Keratinocyte (primary cell): ENCODE measurements around the gene SLC25A47.

ENCODE experiments used
- EZH2 ChIP-seq: IDR thresholded peaks from one replicate; pipeline ENCODE4 v1.6.1; 2012; ENCODE audit warnings: inconsistent platforms, mild to moderate bottlenecking, low read length, moderate library complexity
- TF ChIP-seq, protein P1 (sequence below), 3 experiments: IDR thresholded peaks in 1 of 3; conservative IDR thresholded peaks in 1 of 3; optimal IDR thresholded peaks in 1 of 3; 2 replicates in 2 of 3; 3 replicates in 1 of 3; pipeline versions ENCODE3 to v1.5.1; 2011; ENCODE audit warnings: low read length in 3 of 3, mild to moderate bottlenecking in 3 of 3, moderate library complexity in 2 of 3, control low read depth in 1 of 3, inconsistent platforms in 1 of 3; ENCODE audit not compliant: insufficient read depth in 2 of 3; ENCODE audit errors: extremely low read depth in 1 of 3

DNA sequence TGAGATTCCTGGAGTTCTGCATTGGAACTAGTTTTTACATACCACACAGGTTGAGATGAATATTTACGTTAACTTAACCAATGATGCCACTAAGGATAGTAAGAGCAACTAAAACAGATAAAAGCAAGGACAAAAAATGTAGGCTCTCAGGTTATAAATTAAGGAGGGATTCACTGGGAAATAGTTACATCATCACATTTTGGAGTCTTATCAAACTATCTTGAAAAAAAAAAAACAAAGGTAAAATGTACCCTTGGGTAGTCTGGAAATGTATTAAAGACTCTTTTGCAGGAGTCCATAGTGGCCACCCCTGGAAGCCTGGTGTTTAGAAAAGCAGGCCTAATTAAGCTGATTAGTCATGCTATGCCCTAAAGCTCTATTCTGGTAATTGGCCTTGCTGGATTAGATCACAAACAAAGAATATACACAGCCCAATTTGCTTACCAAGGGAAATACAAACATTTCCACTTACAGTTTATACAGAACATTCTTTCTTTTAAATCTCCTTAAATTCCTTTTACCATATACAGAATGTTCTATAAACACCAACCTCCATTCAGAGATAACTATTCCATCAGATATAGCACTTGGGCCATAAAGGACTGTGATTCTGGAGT is 39.3 kb downstream of the SLC25A47 start:
- TF ChIP-seq, protein P1, sequence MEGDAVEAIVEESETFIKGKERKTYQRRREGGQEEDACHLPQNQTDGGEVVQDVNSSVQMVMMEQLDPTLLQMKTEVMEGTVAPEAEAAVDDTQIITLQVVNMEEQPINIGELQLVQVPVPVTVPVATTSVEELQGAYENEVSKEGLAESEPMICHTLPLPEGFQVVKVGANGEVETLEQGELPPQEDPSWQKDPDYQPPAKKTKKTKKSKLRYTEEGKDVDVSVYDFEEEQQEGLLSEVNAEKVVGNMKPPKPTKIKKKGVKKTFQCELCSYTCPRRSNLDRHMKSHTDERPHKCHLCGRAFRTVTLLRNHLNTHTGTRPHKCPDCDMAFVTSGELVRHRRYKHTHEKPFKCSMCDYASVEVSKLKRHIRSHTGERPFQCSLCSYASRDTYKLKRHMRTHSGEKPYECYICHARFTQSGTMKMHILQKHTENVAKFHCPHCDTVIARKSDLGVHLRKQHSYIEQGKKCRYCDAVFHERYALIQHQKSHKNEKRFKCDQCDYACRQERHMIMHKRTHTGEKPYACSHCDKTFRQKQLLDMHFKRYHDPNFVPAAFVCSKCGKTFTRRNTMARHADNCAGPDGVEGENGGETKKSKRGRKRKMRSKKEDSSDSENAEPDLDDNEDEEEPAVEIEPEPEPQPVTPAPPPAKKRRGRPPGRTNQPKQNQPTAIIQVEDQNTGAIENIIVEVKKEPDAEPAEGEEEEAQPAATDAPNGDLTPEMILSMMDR (optimal IDR thresholded peaks at IDR 0.05 in 1 of 3, IDR thresholded peaks at IDR 0.05 in 1 of 3, conservative IDR thresholded peaks at IDR 0.05 in 1 of 3; ENCODE audit: extremely low read depth in 1 of 3, insufficient read depth in 2 of 3, low read length in 3 of 3): no peak
- no peak for TF ChIP-seq EZH2
